ENCODE results near the gene MAP3K5. TPM values are rescaled to one million over a fixed set of nuclear protein-coding genes. Genes with fewer than 3 reads are reported as not detected.
"Not testable (repeated sequence)": the region's sequence is repeated elsewhere in the genome, so short reads cannot be mapped to it uniquely, and the experiment has no call there.

The MAP3K5 gene
- total RNA-seq, 1 experiment from 2014 or later = 2.0 TPM

DNA sequence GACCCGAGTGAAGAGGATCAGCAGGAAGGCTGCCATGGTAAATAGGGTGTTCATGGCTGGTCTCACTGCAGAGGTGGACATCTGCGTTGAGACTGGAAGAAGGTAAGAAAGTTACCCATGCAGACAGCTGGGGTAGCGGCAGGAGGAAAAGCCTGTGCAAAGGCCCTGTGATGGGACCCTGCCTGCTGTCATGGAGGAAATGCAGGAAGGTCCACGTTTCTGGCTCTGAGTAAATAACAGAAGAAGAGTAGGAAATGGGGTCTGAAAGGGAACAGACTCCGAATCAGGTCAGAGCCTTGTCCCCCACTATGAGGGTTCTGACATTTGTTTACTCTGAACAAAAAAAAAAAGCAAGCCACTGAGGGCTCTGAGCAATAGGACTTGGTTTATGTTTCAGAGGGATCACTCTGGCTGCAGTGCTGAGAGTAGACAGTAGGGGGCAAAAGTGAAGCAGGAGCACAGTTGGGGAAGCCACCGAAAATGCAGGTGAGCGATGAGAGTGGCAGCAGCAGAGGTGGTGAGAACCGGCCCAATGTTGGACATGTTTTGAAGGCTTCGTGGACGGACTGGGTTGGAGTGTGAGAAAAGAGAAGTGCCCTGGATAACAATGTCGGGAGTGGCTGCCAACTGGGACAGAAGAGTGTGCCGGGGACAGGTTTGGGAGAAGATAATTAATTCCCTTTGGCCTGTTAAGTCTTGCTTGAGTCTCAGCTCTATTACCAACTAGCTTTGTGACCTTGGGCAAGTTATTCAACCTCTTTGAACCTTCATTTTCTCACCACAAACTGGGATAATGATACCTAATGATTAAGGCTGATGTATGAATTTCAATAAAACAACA, 184.1 kb downstream of the MAP3K5 start:
- DNase-seq (ENCODE audit: low spot score) = peak; percentile 61

DNA sequence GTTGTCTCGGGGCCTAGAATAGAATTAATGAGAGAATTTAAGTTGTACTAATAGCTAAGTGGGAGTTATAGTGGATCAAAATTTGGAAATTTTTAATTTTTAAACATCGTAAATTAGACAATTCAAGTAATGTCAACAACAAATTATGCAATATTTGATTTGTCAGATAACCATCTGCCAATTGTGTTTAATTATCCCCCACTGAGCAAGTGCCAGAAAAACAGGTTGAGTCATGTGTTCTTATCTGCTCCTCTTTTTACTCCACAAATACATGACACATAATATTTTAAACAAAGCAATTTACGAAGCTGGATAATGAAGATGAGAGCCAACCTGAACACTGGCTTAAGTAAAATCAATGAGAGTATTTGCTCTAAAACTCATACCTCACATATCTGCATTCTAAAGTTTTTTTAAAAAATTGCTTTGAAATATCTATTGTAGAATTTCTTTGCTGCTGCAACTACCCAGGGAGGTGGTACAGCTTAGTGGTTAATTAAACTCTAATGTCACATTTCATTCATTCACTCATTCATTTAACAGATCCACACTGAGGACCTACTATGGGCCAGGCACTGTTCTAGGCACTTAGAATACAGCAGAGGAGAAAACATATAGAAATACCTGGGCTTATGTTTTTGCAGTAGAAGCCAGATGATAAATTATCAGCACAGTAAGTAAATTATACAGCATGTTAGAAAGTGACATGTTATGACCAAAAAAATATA, 184.9 kb downstream of the MAP3K5 start:
- DNase-seq (ENCODE audit: low spot score) = peak; percentile 45

DNA sequence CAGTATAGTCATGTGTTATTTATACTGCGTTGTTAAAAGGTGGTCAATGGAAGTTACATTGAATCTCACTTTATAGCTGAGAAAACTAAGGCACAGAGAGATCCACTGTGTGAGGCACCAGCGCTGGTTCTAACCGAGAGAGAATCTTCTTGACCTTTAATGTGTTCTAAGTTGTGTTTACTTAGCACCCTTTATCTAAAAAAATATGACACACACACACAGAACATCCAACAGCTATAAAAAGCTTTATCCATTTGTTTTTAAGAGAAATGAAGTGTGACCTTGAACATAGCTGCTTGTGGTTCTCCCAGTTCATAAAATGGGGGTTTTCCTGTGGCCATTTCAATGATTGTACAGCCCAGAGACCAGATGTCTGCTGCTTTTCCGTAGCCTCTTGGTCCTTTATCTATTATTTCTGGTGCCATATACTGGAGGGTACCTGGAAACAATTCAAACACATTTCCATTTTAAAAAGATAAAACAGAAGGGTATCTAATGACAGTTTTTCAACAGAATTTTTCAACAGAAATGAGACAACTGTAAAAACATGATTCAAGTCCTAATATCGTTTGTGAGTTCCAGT, 187.3 kb downstream of the MAP3K5 start:
- DNase-seq (ENCODE audit: low spot score) = no peak

DNA sequence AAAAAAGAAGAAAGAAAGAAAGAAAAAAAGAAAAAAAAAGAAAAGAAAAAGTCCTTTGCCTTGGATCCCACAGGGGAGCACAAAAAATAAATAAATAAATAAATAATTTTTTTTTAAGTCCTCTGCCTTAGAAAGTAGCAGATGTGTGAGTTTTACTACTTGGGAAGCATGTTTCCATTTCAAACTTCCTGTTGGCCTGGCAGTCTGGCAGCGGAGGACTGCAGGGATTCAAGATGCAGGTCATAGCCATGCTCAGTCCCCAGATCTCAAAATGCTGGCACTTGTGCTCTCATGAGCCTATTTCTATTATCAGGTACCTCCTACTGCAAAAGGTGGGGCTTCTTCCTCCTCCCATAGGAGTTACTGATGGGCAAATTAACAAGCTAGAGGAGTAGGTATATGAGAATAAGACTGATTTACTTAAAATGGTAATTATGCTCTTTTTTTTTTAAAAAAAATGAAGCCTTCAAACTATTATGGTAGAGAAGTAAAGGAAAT, 187.9 kb downstream of the MAP3K5 start:
- no peak for DNase-seq (ENCODE audit: low spot score)

DNA sequence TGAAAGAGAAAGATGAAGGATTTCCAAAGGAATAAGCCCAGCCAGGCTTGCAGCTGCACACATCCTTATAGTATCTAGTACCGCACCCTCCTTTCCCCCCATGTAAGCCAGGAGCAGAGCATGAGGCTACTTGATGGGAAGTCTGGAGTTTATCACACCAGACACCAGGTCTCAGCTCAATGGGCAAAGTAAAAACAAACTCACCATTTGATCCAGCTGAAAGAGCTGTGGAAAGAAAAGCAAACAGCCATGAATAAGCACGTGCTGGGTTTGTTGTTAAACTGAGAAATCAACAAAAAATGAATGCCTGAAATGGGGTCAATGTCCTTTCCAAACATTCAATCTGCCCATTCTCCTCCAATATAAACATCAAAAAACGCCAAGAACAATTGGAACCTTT, 191.5 kb downstream of the MAP3K5 start:
- no peak for DNase-seq (ENCODE audit: low spot score)

DNA sequence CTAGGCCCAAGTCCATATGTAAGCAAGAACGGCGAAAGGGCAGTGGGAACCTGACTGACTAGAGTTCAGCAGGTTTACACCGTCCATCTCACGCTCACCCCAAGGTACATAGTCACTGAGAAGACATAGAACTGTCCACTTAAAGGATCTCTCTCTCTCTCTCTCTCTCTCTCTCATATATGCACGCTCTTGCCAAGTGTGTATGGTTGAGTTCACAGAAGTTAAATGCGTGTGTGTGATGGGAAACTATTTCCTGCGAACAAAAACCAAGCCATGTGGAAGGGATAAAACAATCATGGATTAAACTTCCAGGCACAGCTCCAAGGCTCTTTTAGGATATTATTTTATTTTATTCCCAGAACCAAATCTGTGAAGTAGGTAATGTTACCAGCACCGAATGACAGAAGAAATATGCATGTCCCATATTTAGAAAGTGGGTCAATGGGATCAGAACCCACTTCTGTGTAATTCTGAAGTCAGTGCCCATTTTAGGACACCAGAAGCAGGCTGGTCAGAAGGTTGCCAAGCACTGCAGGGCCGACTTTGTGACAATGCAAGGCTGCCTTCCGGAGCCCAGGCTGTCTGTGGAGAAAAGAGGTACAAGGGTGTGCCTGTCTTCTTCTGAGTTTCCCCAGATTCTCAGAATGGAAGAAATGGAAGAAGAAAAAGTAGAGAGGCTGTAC, 192.8 kb downstream of the MAP3K5 start:
- no peak for DNase-seq (ENCODE audit: low spot score)

DNA sequence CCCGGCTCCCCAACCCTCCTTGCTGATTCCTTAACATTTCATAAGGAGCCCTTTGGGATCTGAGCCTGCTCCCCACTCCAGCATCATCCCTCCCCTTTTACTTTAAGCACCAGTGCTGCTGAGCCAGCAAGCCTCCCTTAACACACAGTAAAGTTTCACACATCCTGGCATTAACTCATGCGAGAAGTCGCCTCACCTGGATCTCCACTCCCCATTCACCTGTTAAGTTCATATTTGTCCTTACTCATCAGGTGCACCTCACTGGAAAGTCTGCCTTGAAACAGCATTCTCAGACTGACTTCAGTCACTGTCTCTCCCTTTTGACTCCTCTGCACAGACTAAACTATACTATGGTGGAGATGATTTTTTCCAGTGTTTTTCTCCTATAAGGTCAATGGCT, 194.2 kb downstream of the MAP3K5 start:
- DNase-seq (ENCODE audit: low spot score) = no peak

DNA sequence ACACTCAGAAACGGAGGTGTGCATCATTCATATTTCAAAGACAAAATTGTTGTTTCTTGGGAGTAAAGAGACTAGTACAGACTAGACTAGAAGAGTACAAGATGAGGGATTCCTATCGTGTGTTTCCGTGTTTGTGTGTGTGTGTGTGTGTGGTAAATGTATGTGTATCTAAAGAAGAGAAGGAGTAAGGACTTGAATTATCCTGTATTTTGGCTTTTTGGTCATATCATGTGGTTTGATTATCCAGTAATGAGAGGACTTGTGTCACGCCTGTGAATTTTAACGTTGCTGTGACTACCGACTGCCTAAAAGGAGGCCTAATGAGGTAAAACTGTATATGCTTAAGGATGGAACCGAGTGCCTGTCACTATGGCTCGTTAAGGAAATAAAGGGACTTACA, 197.6 kb downstream of the MAP3K5 start:
- DNase-seq (ENCODE audit: low spot score) = no peak

DNA sequence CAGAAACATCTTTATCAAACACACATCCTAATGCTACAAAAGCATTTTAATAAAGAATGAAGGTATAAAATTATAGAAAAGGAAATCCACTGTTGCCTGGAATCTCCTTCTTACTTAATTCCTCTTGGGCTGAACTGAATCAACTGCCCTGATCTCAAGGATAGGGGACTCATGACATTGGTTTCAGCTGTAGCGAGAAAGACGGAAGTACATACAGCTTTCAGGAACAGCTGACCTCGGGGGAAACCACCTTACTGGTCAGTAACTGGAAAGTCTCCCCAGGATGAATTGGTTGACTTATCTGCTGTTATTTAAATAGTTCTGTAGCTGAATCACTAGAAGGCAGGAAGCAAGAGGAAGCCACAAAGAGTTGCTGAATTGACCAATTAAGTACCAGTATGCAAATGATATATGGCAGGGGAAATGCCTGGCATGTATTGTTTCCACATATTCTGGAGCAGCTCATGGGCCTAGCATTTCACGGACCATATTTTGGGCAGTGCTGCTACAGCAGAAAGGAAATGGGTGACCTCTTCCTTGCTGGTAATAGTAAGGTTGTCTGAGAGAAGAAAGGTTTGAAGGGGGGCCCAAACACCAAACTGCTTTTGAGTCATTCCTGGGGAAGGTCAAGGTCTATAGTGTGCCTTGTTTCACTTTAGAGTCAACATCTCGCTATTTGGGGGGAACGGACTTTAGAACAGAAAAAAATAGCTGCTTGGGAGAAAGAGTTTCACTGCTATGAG, 198.4 kb downstream of the MAP3K5 start:
- peak; percentile 99 for DNase-seq (ENCODE audit: low spot score)

DNA sequence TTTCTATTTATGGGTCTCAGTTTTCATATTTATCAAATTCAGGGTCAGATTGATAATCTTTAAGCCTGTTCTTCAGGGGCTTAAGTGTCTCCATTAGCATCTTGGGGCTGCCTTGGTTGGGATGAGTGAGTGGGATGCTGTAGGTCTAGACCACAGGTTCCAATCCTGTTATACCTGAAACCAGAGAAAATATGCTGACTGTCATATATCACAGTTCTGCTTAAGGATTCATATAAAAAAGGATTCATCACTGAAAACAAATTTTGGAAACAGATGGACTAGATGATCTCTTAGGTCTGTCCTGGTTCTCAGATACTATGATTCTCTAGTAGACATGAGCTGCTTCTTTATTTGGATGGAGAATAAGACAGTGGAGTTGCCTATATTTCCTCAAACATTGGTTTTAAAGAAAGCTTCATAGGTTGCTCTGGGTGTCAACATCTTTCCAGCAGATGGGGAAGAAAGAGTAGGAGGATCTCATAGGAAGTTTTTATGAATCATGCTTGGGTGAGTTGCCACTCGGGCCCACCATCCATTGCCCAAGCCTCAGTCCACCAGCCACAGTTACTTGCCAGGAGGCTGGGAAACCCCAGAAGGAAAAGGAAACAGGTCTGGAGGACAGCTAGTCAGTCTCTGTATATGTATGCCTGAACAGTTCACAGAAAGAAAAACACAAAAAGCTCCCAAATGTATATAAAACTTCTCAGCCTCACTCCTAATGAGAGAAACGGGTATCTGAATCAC, 199.2 kb downstream of the MAP3K5 start:
- peak; percentile 41 for DNase-seq (ENCODE audit: low spot score)

DNA sequence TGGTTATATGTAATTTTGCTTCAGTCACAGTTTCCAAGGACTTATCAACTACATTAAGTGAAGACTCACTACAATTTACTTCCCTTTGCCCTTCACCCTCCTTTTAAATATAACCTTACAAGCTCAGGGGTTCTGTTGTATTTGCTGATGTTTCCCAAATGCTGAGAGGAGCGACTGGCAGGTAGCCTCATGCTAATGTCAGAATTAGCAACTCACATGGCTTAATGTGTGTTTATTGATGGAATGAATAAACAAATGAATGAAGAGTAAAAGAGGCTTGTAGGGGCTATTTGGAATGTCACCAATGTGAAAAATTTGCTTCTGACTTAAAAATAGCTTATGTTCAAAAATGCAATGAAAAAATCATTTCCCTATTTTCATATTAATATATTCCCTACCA, 200.7 kb downstream of the MAP3K5 start:
- DNase-seq (ENCODE audit: low spot score) = no peak

DNA sequence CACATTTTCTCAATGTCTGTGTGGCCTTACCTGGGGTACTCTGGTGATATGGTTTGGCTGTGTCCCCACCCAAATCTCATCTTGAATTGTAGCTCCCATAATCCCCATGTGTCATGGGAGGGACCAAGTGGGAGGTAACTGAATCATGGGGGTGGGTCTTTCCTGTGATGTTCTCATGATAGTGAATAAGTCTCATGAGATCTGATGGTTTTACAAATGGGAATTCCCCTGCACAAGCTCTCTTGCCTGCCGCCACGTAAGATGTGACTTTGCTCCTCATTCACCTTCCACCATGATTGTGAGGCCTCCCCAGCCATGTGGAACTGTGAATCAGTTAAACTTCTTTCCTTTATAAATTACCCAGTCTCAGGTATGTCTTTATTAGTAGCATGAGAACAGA, 201.4 kb downstream of the MAP3K5 start:
- DNase-seq (ENCODE audit: low spot score) = not testable (repeated sequence)

DNA sequence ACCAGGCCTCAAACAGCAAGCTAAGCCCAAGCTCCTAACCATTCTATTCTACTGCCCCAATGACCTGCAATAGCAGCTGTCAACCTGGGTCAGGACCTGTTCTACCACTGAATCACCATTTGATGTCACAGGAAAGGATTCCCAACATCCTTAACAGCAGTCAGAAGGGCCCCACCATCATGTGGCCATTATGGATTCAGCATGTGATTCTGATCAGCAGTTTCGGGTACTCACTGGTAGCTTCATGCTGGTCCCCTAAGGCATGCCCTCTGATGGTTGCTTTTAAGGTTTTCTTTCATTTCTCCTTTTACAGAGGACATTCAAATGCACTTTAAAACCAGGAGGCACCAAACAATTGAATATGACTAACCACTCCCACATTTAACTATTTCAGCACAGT, 204.8 kb downstream of the MAP3K5 start:
- no peak for DNase-seq (ENCODE audit: low spot score)

DNA sequence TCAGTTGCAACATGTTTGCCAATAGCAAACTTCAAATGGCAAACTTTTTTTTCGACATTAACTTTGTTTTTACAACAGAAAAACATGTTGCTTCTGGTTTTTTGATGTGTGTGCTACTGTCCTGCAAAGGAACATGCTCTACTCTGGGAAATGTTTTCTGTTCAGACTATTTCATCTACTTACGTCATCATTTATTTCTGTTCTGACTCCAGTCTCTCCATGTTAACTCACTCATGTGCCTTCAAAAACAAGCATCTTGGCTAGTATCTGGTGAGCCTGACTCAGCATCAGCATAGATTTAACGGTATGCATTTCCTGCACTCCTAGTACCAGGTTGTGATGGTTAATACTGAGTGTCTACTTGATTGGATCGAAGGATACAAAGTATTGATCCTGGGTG, 206.0 kb downstream of the MAP3K5 start:
- peak; percentile 53 for DNase-seq (ENCODE audit: low spot score)

DNA sequence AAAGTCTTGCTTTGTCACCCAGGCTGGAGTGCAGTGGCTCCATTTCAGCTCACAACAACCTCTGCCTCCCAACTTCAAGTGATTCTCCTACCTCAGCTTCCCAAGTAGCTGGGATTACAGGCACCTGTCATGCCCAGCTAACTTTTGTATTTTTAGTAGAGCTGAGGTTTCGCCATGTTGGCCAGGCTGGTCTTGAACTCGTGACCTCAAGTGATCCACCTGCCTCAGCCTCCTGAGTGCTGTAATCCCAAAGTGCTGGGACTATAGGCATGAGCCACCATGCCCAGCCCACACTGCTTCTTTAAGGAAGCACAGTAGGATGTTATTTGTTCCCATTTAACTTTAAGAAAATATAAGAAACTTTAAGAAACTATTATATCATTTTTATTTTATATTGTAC, 206.8 kb downstream of the MAP3K5 start:
- DNase-seq (ENCODE audit: low spot score) = not testable (repeated sequence)

DNA sequence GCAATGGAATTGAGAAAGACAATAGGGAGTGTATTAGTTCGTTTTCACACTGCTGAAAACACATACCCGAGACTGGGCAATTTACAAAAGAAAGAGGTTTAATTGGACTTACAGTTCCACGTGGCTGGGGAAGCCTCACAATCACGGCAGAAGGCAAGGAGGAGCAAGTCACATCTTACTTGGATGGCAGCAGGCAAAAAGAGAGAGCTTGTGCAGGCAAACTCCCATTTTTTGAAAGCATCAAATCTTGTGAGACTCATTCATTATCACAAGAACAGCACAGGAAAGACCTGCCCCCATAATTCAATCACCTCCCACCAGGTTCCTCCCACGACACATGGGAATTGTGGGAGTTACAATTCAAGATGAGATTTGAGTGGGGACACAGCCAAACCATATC, 208.0 kb downstream of the MAP3K5 start:
- not testable (repeated sequence) for DNase-seq (ENCODE audit: low spot score)

DNA sequence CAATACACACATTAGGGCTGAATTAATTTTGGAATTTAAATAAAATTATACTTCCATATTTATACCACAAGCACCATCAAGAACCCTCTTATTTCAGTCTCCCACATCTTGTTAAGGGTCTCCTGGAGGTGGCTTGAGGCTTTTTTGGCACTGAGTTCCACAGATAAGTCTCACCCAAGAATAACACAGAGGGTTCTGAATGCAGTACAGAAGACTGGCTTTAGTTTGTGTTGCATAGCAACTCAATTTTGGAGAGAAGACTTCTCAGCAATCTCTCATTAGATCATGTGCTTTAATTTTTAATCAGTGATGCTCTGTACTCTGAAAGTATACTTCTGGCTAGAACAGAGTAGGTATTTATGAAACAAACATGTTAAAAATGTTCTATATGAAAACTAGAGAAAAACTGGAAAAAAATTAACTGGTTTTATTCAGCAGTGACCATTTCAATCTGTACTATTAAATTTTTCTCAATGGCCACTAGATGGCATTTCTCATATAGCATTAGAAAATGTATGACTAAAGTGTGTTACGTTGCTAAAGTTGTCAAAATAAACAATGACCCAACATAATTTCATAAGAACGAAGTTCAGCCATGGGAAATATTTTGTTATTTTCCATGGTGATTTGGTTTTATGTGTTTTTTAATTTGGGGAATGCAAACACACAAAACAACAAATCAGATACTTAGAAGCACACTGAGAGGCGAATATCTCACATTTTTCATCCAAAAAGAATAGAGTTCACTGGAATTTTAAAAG, 209.4 kb downstream of the MAP3K5 start:
- DNase-seq (ENCODE audit: low spot score) = peak; percentile 23

DNA sequence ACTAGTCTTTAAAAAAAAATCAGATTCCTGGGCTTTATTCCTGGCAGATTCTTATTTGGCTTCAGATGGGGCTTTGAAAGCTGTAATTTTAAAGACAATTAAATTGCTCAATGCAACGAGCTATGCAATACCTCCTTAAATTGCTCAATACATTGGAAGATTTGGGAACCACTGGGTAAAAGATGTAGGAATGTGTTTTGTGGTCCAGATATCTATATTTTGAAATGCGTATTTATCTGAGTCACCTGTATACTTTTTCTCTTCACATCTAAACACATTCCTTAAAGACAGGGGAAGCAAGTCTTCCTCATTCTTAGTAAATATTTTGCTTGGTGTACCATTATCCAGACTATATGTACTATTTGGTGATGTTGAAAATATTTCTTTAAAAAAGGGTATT, 212.5 kb downstream of the MAP3K5 start:
- no peak for DNase-seq (ENCODE audit: low spot score)

DNA sequence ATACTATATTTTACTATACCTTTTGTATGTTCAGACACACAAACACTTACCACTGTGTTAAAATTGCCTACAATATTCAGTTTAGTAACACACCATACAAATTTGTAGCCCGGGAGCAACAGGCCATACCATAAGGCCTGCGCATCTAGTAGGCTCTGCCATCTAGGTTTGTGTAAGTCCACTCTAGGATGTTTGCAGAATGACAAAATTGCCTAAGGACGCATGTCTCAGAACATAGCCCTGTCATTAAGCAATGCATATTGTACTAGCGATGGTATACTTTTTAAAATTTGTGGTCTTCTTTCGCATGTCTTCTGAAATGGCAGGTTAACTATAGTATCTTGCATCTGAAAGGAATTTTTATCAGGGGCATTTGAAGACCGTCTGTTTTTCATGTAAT, 215.5 kb downstream of the MAP3K5 start:
- no peak for DNase-seq (ENCODE audit: low spot score)

DNA sequence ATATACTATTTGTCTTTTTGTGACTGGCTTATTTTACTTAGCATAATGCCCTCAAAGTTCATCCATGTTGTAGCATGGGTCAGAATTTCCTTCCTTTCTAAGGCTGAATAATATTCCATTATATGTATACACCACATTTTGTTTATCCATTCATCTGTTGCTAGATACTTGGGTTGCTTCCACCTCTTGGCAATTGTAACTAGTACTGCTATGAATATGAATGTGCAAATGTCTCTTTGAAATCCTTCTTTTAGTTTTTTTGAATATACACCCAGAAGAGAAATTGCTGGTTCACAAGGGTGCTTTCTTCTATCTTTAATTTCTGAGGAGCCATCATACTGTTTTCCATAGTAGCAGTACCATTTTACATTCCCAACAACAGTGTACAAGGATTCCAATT, 220.8 kb downstream of the MAP3K5 start:
- no peak for DNase-seq (ENCODE audit: low spot score)

Data from A172 (cell line).